ENCODE data around the gene TMEM248. TPM values are rescaled to one million over a fixed set of nuclear protein-coding genes. Genes with fewer than 3 reads are reported as not detected.

TMEM248 gene
- total and polyA plus RNA-seq, 5 donors = 26.9 to 67.3 (median 60.3) TPM

DNA sequence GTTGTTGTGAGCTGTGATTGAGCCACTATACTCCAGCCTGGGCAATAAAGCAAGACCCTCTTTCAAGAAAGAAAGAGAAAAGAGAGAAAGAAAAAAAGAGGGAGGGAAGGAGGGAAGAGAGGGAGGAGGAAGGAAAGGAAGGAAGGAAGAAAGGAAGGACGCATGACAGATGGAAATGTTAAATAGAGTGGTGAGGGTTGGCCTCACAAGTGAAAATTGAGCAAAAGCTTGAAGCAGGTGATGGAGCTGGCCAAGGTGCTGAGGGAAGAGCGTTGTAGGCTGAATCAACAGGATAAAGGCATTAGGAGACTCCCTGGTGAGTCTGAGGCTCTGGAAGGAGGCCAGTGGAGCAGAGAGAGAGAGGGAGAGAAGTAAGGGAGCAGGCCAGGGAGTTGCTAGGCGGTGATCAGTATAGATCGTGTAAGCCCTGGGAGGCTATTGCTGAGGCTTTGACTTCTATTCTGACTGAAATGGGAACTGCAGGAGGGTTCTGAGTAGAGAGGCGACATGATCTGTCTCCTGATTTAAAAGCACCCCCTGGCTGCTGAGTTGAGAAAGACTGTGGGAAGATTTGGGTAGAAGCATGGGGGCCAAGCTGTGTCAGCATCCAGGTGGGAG is 26.5 kb upstream of the TMEM248 start:
- 62% methylated on average over 5 of the region's 5 CpGs for WGBS
- Histone ChIP-seq H3K27me3 (ENCODE audit: control insufficient read depth, insufficient read depth) (no peaks in the 10 kb centered on the region), H3K4me3 (ENCODE audit: low read length) (no peak overlapping the region), H3K4me1 (ENCODE audit: control insufficient read depth, insufficient read depth, low read length) (no peaks in the 10 kb centered on the region), H3K9me3 (ENCODE audit: control insufficient read depth, low read length) (no peaks in the 10 kb centered on the region), H3K27ac (ENCODE audit: low read length) (no peak overlapping the region)
- intact Hi-C loops (cut with DNase I) = no loop called here
- no peak for DNase-seq
- ATAC-seq = no peak

GRCh38 chr7:66896441-66896840 is 24.6 kb upstream of the TMEM248 start:
- Histone ChIP-seq H3K9me3 (ENCODE audit: control insufficient read depth, low read length) (no peaks in the 10 kb centered on the region), H3K27me3 (ENCODE audit: control insufficient read depth, insufficient read depth) (no peaks in the 10 kb centered on the region), H3K4me3 (ENCODE audit: low read length) (no peak overlapping the region), H3K27ac (ENCODE audit: low read length) (no peak overlapping the region), H3K4me1 (ENCODE audit: control insufficient read depth, insufficient read depth, low read length) (no peaks in the 10 kb centered on the region)
- ATAC-seq = no peak
- intact Hi-C loops (cut with DNase I) = no loop called here
- DNase-seq = no peak
- WGBS = 73% methylated on average over 3 of the region's 3 CpGs

GRCh38 chr7:66899552-66900280 is 21.3 kb upstream of the TMEM248 start:
- Histone ChIP-seq H3K27ac (ENCODE audit: low read length) (no peak overlapping the region), H3K27me3 (ENCODE audit: control insufficient read depth, insufficient read depth) (no peaks in the 10 kb centered on the region), H3K4me3 (ENCODE audit: low read length) (no peak overlapping the region), H3K4me1 (ENCODE audit: control insufficient read depth, insufficient read depth, low read length) (no peaks in the 10 kb centered on the region), H3K9me3 (ENCODE audit: control insufficient read depth, low read length) (no peaks in the 10 kb centered on the region)
- no peak for DNase-seq
- intact Hi-C loops (cut with DNase I) = no loop called here
- WGBS = 84% methylated on average over 7 of the region's 7 CpGs
- ATAC-seq = no peak

- DNase-seq (peak in 1 of 3 donors; percentile 48), ATAC-seq (peak; percentile 15 to 23)
- 96% methylated on average over 47 of the region's 47 CpGs for WGBS
- Histone ChIP-seq H3K4me1 (ENCODE audit: control insufficient read depth, insufficient read depth, low read length) (no peaks in the 10 kb centered on the region), H3K27me3 (ENCODE audit: control insufficient read depth, insufficient read depth) (no peaks in the 10 kb centered on the region), H3K9me3 (ENCODE audit: control insufficient read depth, low read length) (no peaks in the 10 kb centered on the region), H3K27ac (ENCODE audit: low read length) (no peak overlapping the region), H3K4me3 (ENCODE audit: low read length) (no peak overlapping the region)
- intact Hi-C loops (cut with DNase I) = no loop called here
Observed at GRCh38 chr7:66901941-66902843, 18.8 kb upstream of the TMEM248 start.

- H3K9me3 ChIP-seq (ENCODE audit: control insufficient read depth, low read length) = no peaks in the 10 kb centered on the region
- no peak overlapping the region for H3K4me3 ChIP-seq (ENCODE audit: low read length)
- intact Hi-C loops (cut with DNase I) = no loop called here
- H3K27ac ChIP-seq (ENCODE audit: low read length) = no peak overlapping the region
- no peaks in the 10 kb centered on the region for H3K4me1 ChIP-seq (ENCODE audit: control insufficient read depth, insufficient read depth, low read length)
- DNase-seq (peak in 1 of 3 donors; percentile 44), ATAC-seq (no peak)
- WGBS = 93% methylated on average over 19 of the region's 19 CpGs
- H3K27me3 ChIP-seq (ENCODE audit: control insufficient read depth, insufficient read depth) = no peaks in the 10 kb centered on the region
Observed at GRCh38 chr7:66902844-66903180, 18.2 kb upstream of the TMEM248 start.

DNA sequence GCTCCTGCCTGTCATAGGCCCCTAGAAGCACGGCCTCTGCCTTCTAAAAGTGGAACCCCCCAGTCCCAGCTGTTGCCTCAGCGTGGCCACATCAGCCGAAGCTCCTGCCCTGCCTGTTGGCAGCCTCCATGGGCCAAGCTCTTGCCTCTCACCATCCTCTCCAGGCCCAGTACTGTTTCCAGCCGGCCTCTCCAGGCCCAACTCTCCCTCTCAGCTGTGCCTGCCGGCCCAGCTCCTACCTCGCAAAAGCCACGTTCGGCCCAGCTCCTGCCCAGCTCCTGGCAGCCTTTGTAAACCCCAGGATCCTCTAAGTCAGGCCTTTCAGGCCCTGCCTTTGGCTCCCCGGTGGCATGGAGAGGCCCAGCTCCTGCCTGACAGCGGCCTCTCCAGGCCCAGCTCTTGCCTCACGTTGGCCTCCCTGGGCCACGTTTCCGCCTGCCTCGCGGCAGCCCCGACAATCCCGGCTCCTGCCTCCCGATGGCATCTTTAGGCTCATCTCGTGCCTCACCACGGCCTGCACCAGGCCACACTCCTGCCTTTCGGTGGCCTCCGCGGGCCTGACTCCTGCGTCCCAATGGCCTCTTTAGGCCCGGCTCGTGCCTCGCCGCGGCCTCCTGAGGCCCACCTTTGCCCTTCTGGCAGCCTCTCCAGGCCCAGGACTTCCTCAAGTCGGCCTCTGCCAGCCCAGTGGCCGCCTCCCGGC is 17.5 kb upstream of the TMEM248 start:
- Histone ChIP-seq H3K27me3 (ENCODE audit: control insufficient read depth, insufficient read depth) (no peaks in the 10 kb centered on the region), H3K4me1 (ENCODE audit: control insufficient read depth, insufficient read depth, low read length) (no peaks in the 10 kb centered on the region), H3K4me3 (ENCODE audit: low read length) (no peak overlapping the region), H3K27ac (ENCODE audit: low read length) (no peak overlapping the region), H3K9me3 (ENCODE audit: control insufficient read depth, low read length) (no peaks in the 10 kb centered on the region)
- peak; percentile 7 to 24 for ATAC-seq
- intact Hi-C loops (cut with DNase I) = no loop called here
- DNase-seq = no peak
- WGBS = 92% methylated on average over 32 of the region's 32 CpGs

DNA sequence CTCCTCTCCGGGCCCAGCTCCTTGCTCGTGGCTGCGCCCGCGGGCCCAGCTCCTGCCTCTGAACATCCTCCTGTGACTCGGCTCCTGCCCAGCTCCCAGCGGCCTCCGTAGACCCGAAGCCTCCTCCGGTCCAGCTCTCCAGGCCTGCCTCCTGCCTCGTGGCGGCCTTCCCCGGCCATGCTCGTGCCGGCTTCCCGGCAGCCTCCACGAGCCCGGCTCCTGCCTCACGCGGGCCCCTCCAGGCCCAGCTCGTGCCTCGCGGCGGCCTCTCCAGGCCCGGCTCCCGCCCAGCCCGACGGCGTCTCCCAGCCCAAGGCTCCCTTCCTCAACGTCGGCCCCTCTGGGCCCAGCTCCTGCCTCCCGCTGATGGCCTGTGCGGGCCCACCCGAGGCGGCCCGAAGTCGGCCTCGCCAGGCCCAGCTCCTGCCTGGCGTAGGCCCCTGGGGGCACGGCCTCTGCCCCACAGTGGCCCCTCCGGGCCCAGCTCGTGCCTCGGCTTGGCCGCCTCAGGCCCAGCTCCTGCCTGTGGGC is 16.9 kb upstream of the TMEM248 start:
- H3K27ac ChIP-seq (ENCODE audit: low read length) = no peak overlapping the region
- intact Hi-C loops (cut with DNase I) = no loop called here
- no peaks in the 10 kb centered on the region for H3K27me3 ChIP-seq (ENCODE audit: control insufficient read depth, insufficient read depth)
- 95% methylated on average over 44 of the region's 44 CpGs for WGBS
- ATAC-seq = peak; percentile 25 to 46
- H3K4me3 ChIP-seq (ENCODE audit: low read length) = no peak overlapping the region
- H3K9me3 ChIP-seq (ENCODE audit: control insufficient read depth, low read length) = no peaks in the 10 kb centered on the region
- no peak for DNase-seq
- H3K4me1 ChIP-seq (ENCODE audit: control insufficient read depth, insufficient read depth, low read length) = no peaks in the 10 kb centered on the region

DNA sequence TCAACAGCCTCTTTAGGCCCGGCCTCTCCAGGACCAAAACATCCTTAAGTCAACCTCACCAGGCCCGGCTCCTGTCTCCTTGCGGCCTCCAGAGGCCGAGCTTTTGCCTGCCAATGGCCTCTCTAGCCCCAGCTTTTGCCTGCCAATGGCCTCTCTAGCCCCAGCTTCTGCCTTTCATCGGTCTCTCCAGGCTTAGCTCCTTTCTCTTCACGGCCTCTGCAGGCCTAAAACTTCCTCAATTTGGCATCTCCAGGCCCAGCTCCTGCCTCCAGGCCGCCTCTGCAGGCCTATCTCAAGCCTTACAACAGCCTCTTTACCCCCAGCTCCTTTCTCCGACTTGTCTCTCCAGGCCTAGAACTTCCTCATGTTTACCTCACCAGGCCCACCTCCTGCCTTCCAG is 15.7 kb upstream of the TMEM248 start:
- no peak overlapping the region for H3K4me3 ChIP-seq (ENCODE audit: low read length)
- H3K27ac ChIP-seq (ENCODE audit: low read length) = no peak overlapping the region
- intact Hi-C loops (cut with DNase I) = no loop called here
- no peaks in the 10 kb centered on the region for H3K4me1 ChIP-seq (ENCODE audit: control insufficient read depth, insufficient read depth, low read length)
- H3K27me3 ChIP-seq (ENCODE audit: control insufficient read depth, insufficient read depth) = no peaks in the 10 kb centered on the region
- 91% methylated on average over 8 of the region's 8 CpGs for WGBS
- ATAC-seq (no peak), DNase-seq (no peak)
- H3K9me3 ChIP-seq (ENCODE audit: control insufficient read depth, low read length) = no peaks in the 10 kb centered on the region

GRCh38 chr7:66905689-66906088 is 15.3 kb upstream of the TMEM248 start:
- H3K27me3 ChIP-seq (ENCODE audit: control insufficient read depth, insufficient read depth) = no peaks in the 10 kb centered on the region
- intact Hi-C loops (cut with DNase I) = no loop called here
- H3K27ac ChIP-seq (ENCODE audit: low read length) = no peak overlapping the region
- DNase-seq (no peak), ATAC-seq (no peak)
- H3K9me3 ChIP-seq (ENCODE audit: control insufficient read depth, low read length) = no peaks in the 10 kb centered on the region
- no peak overlapping the region for H3K4me3 ChIP-seq (ENCODE audit: low read length)
- 86% methylated on average over 5 of the region's 5 CpGs for WGBS
- no peaks in the 10 kb centered on the region for H3K4me1 ChIP-seq (ENCODE audit: control insufficient read depth, insufficient read depth, low read length)

- Histone ChIP-seq H3K27ac (ENCODE audit: low read length) (no peak overlapping the region), H3K4me3 (ENCODE audit: low read length) (no peak overlapping the region), H3K4me1 (ENCODE audit: control insufficient read depth, insufficient read depth, low read length) (no peaks in the 10 kb centered on the region), H3K9me3 (ENCODE audit: control insufficient read depth, low read length) (no peaks in the 10 kb centered on the region), H3K27me3 (ENCODE audit: control insufficient read depth, insufficient read depth) (no peaks in the 10 kb centered on the region)
- WGBS = 95% methylated on average over 5 of the region's 5 CpGs
- DNase-seq (no peak), ATAC-seq (no peak)
- intact Hi-C loops (cut with DNase I) = no loop called here
Observed at GRCh38 chr7:66907731-66908130, 13.3 kb upstream of the TMEM248 start.
